Measurements from ENCODE around the gene GNAL.

- TF ChIP-seq CTCF (IDR thresholded peaks at IDR 0.05; ENCODE audit: low read depth, low read length) = no peak
- no peak for TF ChIP-seq POLR2A (IDR thresholded peaks at IDR 0.05; ENCODE audit: extremely low read depth, insufficient read length)
- TF ChIP-seq MYC (IDR thresholded peaks at IDR 0.05; ENCODE audit: low read depth, low read length) = no peak
Measured at GRCh38 chr18:11695736-11696135, 6.7 kb downstream of the GNAL start.

Data from NB4 (cell line).